H1 (cell line): Measurements from ENCODE around the gene AKR1B1.

Experiments used
- EGR1 ChIP-seq: IDR thresholded peaks from 2 replicates; pipeline ENCODE4 v1.6.1; 2011; ENCODE audit warnings: low read depth, low read length, borderline replicate concordance
- EZH2 ChIP-seq: fragments of 200-600 bp; sonication (generic); IDR thresholded peaks from 2 replicates; pipeline ENCODE4 v1.7.1; 2012; ENCODE audit warnings: low read depth, mild to moderate bottlenecking, moderate library complexity, low read length, inconsistent platforms; ENCODE audit not compliant: severe bottlenecking
- POLR2A ChIP-seq, 2 experiments: IDR thresholded peaks; 1 replicate in 1 of 2; 2 replicates in 1 of 2; pipeline ENCODE4 v1.6.1; 2011; ENCODE audit warnings: low read depth in 2 of 2, low read length in 2 of 2, mild to moderate bottlenecking in 2 of 2; ENCODE audit errors: control extremely low read depth in 1 of 2
- POLR2AphosphoS5 ChIP-seq: IDR thresholded peaks from 2 replicates; pipeline ENCODE4 v1.6.1; 2011; ENCODE audit warnings: low read depth, low read length
- RFX5 ChIP-seq: IDR thresholded peaks from 2 replicates; pipeline ENCODE4 v1.6.1; 2011; ENCODE audit warnings: low read depth, low read length, improper control_type of control experiment, borderline replicate concordance
- SUZ12 ChIP-seq: fragments of 200-600 bp; sonication (generic); IDR thresholded peaks from 2 replicates; pipeline ENCODE4 v1.6.1; 2012; ENCODE audit warnings: mild to moderate bottlenecking, inconsistent platforms, low read length, moderate library complexity, mixed read lengths
- TAF1 ChIP-seq: IDR thresholded peaks from 2 replicates; pipeline ENCODE4 v1.6.1; 2011; ENCODE audit warnings: mild to moderate bottlenecking, low read depth, low read length
- USF2 ChIP-seq: IDR thresholded peaks from 2 replicates; pipeline ENCODE4 v1.6.1; 2011; ENCODE audit warnings: low read length, improper control_type of control experiment
- TF ChIP-seq, protein P1 (sequence below), 3 experiments: IDR thresholded peaks; 1 replicate in 2 of 3; 2 replicates in 1 of 3; pipeline versions ENCODE4 v1.5.1 to v1.6.1; 2011; ENCODE audit warnings: low read length in 3 of 3, mild to moderate bottlenecking in 3 of 3, inconsistent platforms in 2 of 3, low read depth in 1 of 3, moderate library complexity in 1 of 3; ENCODE audit not compliant: insufficient read depth in 1 of 3; ENCODE audit errors: control extremely low read depth in 1 of 3
- TF ChIP-seq, protein P2 (sequence below): IDR thresholded peaks from 2 replicates; pipeline ENCODE4 v1.6.1; 2012; ENCODE audit warnings: inconsistent platforms

GRCh38 chr7:134448356-134449229 lies 10.3 kb downstream of the AKR1B1 start:
- TF ChIP-seq USF2, result no peak
- TF ChIP-seq EGR1, result no peak
- TF ChIP-seq, protein P1, sequence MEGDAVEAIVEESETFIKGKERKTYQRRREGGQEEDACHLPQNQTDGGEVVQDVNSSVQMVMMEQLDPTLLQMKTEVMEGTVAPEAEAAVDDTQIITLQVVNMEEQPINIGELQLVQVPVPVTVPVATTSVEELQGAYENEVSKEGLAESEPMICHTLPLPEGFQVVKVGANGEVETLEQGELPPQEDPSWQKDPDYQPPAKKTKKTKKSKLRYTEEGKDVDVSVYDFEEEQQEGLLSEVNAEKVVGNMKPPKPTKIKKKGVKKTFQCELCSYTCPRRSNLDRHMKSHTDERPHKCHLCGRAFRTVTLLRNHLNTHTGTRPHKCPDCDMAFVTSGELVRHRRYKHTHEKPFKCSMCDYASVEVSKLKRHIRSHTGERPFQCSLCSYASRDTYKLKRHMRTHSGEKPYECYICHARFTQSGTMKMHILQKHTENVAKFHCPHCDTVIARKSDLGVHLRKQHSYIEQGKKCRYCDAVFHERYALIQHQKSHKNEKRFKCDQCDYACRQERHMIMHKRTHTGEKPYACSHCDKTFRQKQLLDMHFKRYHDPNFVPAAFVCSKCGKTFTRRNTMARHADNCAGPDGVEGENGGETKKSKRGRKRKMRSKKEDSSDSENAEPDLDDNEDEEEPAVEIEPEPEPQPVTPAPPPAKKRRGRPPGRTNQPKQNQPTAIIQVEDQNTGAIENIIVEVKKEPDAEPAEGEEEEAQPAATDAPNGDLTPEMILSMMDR (IDR thresholded peaks at IDR 0.05; ENCODE audit: control extremely low read depth in 1 of 3, insufficient read depth in 1 of 3, low read depth in 1 of 3, low read length in 3 of 3), result no peak
- no peak for TF ChIP-seq TAF1
- no peak for TF ChIP-seq EZH2
- TF ChIP-seq SUZ12, result no peak
- TF ChIP-seq RFX5, result no peak
- TF ChIP-seq, protein P2, sequence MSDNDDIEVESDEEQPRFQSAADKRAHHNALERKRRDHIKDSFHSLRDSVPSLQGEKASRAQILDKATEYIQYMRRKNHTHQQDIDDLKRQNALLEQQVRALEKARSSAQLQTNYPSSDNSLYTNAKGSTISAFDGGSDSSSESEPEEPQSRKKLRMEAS, result no peak
- TF ChIP-seq POLR2AphosphoS5, result no peak
- TF ChIP-seq POLR2A (IDR thresholded peaks at IDR 0.05; ENCODE audit: control extremely low read depth in 1 of 2, low read depth in 2 of 2, low read length in 2 of 2), result no peak
